ENCODE results near the gene KIAA1755.

KIAA1755 gene

DNA sequence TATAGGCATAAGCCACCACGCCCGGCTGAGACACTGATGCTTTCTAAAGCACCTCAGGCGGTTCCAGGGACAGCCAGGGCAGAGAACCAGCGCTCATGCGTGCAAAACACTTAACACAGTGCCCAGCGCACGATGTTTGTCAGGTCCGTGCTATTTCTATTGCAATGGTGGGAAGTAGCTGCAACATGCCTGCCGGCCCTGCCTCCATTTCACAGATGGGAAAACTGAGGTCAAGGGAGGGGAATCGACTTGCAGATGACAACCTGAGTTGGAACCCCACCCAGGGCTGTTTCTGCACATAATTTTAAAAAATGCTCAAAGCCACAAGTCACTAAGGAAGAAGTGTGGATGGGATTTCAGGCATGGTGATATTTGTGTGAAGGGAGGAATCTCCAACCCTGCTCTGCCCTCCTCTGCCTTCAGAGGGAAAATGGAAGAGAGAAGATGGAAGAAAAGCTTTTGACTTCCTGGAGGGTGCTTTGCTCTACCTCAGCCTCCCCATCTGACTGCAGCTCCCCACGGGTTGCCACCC, 39.9 kb downstream of the KIAA1755 start:
- no peak for DNase-seq (ENCODE audit: low read depth in 2 of 2, low spot score in 1 of 2)

DNA sequence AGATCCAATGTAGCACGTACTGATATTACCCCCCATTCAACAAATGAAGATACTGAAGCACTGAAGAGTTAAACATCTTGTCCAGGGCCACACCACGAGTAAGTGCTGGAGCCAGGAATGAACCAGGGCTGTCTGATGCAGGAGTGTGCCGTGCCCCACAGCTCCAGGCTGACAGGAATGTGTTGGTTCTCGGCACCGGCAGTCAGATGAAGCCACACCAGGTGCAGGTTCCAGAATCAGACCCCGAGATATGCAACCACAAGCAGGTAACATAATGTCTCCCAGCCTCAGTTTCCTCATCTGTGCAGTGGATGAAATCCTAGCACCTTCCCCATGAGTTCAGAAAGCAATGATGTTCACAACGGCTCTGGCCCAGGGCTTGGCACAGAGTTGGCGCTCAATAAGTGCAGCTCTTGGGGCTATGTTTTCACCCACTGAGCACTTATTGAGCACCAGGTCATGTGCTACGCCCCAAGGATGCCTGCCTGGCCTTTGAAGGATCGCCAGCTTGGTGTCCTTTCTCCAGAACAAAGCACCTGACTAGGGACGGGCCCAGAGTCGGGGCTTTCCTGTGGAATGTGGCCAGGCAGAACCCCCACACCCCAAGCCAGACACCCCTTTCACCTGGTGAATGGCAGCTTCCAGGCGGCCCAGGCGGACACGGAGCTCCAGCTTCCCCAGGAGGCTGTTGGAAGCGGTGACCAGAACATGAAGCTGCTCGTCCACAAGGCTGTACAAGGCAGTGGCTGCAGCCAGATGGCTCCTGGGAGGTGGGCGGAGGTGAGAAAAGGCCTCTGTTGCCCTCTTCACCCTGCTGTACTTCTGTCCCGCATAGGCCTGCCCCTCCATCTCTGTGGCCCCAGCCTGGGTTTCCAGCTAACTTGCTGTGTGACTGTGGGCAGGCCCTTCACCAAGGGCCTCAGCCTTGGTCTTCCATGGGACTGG, 41.3 kb downstream of the KIAA1755 start:
- no peak for DNase-seq (ENCODE audit: low read depth in 2 of 2, low spot score in 1 of 2)

DNA sequence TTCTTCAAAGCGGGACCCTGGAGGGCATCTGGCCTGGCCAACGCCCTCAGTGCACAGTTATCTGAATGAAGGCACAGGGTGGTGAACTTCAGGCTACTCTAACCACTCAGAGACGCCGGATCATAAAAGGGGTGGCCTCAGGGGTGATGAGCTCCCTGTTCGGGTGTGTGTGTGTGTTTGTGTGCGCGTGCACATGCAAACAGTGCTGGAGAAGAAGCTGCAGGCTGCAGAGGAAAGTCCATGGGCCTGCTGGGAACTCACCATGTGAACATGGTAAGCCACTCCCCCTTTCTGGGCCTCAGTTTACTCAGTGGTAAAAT, 42.0 kb downstream of the KIAA1755 start:
- no peak for DNase-seq (ENCODE audit: low read depth in 2 of 2, low spot score in 1 of 2)

DNA sequence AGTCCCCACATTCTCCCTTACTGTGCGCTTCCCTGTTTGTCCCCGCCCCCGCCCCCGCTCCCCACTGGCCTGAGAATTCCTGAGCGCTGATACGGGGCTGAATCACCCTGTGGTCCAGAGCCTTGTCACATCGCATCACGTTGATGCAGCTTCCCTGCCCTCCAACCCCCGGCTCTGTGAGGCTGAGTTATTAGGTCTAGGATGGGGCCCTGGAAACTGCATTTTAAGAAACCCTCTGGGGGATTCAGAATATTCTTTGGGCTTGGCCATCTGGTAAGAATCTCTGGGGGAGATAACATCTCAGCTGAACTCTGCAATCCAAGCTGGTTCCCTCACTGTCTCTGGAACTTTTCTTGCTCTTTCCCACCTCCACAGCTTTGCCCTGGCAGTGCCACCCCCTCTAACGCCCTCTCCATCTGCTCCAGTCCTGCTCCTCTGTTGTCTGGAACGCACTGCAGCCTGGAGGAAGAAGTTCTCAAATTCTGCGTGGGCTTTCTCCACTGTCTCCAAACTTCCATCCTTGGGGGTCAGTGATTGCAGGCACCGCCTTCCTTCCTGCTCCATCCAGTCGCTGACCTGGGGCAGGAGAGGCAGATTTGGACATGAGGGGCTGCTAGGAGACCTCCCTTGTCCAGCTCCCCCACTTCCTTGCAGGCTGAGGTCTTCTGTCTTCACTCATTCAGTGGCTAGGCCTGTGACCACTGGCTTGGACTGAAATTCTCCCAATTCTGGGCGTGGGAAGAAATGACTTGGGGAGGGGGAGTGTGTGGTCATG, 42.6 kb downstream of the KIAA1755 start:
- no peak for DNase-seq (ENCODE audit: low read depth in 2 of 2, low spot score in 1 of 2)

DNA sequence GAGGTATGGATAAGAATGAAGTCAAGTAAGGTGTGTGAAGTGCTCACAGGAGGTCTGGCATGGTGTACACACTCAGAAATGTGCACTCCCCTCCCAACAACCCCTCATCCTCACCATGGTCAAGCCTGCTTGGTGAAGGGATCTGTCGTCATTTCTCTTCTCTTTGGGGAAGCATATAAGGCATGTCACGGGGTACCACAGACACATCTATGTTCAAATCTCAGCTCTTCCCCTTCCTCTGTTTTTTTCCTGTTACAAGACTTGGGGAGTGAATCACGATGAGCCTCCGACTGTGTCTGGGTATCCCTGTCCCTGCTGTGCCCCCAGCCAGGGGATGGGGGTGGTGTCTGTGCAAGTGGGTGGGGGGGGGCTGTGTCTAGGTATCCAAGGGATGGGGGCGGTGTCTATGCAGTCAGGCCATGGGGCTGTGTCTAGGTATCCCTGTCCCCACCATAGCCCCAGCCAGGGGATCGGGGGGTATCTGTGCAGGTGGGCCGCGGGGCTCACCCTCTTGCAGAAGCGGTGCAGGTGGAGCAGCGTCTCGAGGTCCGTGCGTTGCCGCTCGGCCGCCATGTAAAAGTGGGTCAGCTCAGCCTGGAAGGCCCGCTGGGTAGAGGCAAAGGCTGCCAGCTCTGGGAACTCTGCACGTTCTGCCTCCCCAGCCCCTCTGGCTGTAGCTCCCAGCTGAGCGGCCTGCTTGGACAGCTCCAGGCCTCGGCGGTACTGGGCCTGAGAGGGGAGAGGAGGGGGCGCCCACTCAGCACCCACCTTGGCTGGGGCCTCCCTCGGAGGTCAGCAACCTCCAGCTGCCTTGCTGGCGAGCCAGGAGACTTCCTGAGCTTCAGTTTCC, 43.6 kb downstream of the KIAA1755 start:
- DNase-seq (ENCODE audit: low read depth in 2 of 2, low spot score in 1 of 2) = no peak

DNA sequence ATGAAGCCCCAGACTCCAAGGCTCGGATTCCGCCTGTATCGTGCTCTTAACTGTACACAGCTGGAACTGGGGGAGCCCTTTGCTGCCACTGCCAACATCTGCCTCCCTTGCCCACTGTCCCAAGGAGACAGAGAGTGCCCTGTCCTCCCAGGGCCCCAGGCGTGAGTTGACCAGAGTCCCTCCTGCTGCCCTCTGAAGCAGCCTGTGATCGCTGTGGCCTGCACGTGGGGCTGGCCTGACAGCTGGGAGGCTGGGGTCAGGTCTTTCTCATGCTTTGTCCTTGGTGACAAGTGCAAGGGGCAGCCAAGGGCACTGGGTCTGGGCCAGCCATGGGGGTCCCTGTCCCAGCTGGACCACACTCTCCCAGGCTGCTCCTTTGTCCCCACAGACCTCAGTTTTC, 44.3 kb downstream of the KIAA1755 start:
- no peak for DNase-seq (ENCODE audit: low read depth in 2 of 2, low spot score in 1 of 2)

DNA sequence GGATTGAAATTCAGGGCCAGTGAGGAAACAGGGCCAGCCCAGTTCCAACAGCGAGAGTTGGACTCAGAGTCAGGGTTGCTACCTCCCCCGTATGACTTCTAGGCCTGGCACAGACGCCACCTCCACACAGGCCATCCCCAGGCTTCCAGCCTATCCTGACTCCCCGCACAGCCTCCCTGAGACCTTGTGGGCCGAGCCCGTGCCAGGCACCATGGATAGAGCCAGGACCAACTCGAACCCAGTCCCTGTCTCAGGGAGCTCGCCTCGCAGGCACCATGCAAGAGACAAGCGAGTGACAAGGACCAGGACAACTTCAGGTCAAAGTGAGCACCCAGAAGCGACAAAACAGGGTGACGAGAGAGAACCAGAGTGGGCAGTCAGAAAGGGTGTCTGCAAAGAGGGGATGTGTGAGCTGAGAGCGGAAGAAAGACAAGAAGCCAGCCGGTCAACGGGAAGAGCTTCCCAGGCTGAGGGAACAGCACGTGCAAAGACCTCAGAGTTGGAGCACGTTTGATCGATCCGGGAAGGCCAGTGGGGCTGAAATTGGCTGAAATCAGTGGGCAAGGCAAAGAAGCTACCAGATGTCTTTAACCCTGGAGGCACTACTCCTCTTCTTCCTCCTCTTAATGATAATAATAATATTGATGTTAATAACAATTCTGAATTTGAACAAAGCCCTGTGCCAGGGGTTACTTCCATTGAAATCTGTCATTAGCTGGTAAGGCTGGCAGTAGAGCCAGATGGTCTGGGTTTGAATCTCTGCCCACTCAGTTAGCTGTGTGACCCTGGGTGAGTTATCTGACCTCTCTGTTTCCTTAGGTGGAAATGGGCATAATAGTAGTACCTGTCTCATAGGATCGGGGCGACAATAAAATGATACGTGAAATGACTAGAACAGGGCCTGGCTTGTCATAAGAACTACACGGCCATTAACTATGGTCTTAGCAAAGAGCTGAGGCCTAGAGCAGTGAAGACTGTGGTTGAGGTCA, 45.0 kb downstream of the KIAA1755 start:
- DNase-seq (ENCODE audit: low read depth in 2 of 2, low spot score in 1 of 2) = no peak

DNA sequence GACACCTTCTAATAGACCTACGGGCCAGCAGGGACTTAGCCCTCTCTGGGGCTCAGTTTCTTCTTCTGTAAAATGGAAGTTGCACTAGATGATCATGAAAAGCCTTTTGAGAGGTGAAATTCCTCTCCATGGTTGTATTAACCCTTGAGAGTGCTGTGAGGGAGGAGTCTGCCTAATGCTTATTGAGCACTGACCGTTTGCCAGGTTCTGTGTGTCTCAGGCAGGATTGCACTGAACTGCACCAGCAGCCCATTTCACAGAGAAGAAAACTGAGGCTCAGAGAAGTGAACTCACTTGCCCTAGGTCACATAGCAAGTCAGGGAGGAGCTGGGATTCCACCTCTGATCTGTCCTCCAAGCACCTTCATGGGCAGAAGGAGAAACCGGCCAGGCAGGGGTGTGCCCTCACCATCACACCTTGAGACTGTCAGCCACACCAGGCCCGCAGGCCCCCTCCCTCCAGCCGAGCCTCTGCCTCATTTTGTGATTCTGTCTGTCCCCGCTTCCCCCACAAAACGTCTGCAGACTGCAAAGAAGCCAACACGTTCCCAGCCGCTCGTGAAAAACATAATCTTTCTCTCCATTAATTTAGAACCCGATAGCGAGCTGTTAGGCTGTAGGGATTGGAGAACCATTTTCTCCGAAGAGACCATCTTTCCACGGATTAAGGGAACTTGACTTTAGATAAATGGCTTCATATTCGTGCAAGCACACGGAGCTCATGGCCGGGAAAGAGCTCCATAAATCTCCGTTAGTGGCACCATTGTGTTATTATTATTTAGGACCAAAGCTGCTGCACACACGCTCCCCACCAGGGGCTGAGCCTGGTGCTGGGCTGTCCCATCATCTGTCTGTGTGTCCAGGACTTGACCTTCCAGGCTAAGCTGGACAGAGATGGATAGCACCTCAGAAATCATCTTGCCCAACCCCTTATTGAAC, 46.0 kb downstream of the KIAA1755 start:
- DNase-seq (ENCODE audit: low read depth in 2 of 2, low spot score in 1 of 2) = no peak

DNA sequence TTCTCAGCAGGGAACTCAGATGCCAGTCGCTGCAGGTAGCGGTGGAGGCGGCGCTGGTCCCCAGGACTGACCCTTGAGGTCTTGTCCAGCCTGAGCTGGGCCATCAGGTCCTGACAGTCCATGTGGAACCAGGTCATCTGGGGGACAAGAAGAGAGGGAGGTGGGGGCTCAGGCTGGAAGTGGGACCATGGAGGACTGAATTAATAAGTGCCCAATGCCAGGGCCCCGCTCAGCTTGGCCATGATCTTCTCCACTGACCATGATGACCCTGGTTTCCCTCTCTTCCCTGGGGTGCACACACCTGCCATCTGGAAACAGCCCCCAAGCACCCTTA, 47.0 kb downstream of the KIAA1755 start:
- DNase-seq (ENCODE audit: low read depth in 2 of 2, low spot score in 1 of 2) = no peak

DNA sequence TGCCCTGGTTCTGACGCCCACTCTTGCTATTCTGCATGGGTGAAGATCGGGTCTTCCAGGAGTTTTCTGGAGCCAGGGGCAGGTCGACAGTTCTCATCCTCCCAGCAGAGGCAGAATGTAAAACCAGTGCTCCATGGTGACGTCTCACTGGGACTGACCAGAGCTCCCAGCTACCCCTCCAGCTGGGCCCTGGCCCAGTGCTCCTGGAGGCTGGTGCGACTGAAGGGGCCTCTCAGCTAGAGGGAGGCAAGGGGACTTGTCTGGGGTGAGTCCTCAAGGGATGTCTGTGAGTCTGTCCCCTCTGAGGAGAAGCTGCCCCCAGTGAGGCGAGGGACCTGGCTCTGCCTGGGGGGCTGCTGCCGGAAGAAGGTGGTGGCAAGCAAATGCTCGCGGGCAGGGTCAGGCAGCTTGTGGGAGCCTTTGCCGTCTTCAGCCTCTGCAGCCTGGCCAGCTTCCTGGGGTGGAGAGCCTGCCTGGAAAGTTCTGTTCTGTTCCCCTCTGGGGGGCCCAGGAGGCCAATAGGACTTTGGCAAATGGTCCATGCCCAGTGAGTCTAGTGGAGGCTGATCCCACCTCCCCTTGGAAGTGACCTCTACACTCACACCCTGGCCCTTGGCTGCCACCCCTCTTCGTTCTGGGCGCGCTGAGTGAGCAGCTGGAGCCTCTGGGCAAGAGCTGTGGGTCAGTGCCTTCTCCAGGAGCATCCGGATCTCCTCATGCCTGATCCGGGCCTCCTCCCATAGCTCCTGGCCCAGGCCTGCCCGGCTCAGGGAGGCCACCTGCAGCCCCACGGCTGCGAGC, 47.5 kb downstream of the KIAA1755 start:
- DNase-seq (ENCODE audit: low read depth in 2 of 2, low spot score in 1 of 2) = no peak

DNA sequence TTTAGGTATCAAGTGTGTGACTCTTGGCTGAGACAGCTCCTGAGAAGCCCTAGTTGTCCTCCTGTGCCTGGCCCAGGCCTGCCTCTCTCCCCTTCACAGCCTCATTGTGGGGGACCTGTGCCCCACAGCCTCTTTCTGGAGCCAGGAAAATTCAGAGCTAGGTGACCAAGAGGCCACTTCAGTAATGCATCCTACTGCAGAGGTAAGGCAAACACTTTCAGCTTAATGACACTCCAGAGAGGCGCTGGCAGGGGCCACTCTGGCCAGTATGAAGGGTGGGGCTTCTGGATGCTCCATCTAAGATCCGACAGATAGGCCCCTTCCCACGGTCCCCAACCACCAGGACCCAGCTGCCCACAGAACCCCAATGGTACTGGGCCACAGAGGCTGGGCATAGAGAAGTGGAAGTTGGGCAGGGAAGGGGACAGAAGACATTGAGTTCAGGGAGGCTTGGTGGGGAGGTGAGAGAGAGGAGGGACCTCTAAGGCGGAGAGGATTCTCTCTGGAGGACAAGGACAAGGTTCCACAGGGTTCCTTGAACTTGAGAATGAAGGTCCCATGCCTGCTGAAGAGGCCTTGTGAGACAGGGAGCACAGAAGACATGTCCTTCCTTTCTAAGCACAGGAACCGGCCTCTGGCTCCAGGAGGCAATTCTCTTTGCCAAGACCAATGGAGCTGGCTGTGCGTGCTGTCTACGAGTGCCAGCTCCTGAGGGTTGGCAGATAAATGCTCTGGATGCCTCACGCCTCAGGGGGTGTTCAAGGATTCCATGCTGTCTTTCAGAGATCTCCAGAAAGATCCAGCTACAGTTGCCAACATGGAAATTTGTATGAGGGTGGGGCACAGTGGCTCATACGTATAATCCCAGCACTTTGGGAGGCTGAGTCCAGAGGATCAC, 49.1 kb downstream of the KIAA1755 start:
- DNase-seq (ENCODE audit: low read depth in 2 of 2, low spot score in 1 of 2) = no peak

DNA sequence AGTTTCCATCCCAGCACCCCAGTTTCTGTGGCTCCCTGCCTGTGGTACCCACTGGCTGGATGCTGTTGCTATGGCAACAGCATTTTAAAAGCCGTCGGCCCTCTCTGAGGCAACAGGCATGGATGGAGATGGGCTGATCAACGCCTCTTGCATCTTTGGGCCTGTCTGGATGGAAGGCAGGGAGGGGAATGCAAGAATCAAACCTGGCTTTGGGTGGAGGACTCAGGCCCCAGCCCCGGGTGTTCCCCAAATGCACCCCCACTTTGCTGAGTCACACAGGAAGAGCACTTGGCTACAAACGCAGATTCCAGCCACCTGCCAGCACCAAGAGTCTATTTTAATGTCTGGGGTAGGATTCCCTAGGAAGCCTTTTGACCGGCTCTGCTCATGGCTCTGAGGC, 49.8 kb downstream of the KIAA1755 start:
- no peak for DNase-seq (ENCODE audit: low read depth in 2 of 2, low spot score in 1 of 2)

DNA sequence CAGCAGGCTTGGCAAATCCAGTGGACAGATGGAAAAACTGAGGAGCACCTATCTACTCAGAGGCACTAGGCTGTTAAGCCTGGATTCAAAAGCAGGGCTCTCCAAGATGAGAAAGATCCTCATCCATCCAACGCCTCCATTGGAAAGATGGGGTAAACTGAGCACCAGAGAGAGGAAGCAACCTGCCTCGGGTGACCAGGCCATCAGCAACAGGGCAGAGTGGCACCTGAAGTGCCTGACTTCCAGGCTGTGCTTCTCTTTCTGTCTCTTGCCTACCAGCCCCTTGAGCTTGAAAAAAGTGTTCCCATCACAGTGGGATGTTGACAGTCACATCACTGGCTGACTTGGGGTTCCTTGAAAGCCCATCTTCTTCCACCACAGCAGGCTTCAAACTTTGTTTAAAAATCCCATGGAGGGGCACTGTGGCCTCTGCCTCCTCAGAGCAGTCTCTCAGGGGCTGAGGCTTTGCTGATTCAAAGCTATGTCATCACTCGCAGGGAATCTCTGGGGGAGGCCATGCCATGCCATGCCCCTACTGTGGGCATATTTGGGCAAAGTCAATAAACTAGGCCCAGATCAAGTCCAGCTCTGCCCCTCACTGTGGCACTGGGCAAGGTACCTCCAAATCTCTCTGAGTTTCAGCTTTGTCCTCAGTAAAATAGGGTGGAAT, 50.7 kb downstream of the KIAA1755 start:
- no peak for DNase-seq (ENCODE audit: low read depth in 2 of 2, low spot score in 1 of 2)

DNA sequence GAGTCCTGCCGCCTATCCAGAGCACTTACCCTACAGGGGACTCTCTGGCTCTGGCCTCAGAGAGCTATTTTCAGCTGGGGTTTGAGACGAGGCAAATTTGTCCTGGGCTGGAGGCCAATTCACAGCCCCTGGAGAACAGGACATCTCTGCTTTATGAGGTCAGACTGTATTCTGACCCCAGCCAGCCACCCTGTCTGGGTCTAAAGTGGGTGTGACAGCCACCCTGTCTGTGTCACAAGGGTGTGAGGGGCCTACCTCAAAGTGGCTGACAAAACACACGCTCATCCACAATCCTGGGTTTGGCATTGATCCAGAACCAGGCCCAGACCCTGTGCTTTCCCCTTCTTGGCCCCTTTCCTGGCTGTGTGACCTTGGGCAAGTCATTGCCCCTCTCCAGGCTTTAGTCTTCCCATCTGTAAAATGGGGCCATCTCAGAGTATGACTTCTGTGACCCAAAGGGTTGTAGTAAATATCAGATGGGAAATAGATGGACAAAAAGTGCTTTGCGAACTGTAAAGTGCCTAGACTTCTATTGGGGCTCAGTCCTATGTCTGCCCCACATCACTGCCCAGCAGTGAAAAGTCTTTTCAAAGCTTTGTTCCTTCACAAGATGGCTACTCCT, 51.4 kb downstream of the KIAA1755 start:
- no peak for DNase-seq (ENCODE audit: low read depth in 2 of 2, low spot score in 1 of 2)

DNA sequence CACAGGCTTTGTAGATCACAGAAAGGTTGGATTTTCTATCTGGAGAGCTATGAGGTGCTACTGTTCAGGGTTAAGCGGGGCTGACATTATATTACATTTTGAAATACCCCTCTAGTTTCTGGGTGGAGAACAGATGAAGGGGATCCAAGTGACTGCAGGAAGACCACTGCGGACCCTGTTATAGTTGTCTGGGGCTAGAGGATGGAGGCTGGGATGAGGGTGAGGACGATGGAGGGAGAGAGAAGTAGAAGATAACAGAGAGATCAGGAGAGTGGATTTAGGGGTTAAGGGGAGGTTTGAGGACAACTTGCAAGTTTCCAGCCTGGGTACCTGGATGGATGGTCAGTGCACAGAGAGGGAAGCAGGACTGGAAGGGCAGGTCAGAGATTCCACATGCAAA, 52.0 kb downstream of the KIAA1755 start:
- DNase-seq (ENCODE audit: low read depth in 2 of 2, low spot score in 1 of 2) = no peak

DNA sequence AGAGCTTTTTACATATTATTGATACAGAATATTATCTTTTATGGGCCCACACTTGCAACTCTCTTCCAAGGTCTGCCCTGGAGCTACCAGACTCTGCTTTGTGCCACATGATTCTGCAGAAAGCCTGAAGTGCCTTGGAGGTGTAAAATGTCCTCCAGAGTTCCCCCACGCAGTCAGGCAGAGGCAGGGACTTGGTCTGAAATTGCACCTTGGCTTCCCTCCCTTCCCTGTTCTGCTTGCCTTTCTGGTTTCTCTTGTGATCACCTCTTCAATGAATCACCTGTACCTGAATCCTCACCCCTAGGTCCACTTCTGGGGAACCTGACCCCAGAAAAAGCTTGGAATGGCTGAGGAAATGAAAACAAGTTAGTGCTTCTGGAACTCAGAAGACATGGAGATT, 52.4 kb downstream of the KIAA1755 start:
- no peak for DNase-seq (ENCODE audit: low read depth in 2 of 2, low spot score in 1 of 2)
